MCF 10A (cell line): ENCODE results near the gene GALNT8. TPM values are rescaled to one million over a fixed set of nuclear protein-coding genes. Genes with fewer than 3 reads are reported as not detected.

Source experiments
- BruUV-seq: library from RNA; stranded (reverse); fragments of 400-500 nt; replicated peaks from 2 replicates; lab custom pipeline; 2021; lab: Mats Ljungman, UMichigan
- CTCF ChIA-PET: fragments of 300-600 bp; sonication (Branson Sonifier 250); formaldehyde crosslinking; extraction: SDS; loops from one replicate; lab custom pipeline; 2021; ENCODE audit warnings: antibody characterized with exemption, inconsistent platforms; lab: Yijun Ruan, JAX
- POLR2A ChIA-PET: fragments of 300-600, 350-650 bp; sonication (Branson Sonifier 250); formaldehyde crosslinking; extraction: SDS; loops from one replicate; lab custom pipeline; 2020; ENCODE audit warnings: antibody characterized with exemption, inconsistent platforms; lab: Yijun Ruan, JAX
- DNase-seq: peaks from one replicate; pipeline ENCODE4 v3.0.0-alpha.2; 2018; ENCODE audit not compliant: unreplicated experiment
- H3K27ac Mint-ChIP-seq: one replicate; pipeline ENCODE4 v1.8.0; 2022; ENCODE audit warnings: mild to moderate bottlenecking, low read depth, mixed read lengths; ENCODE audit not compliant: unreplicated experiment
- H3K27me3 Mint-ChIP-seq: one replicate; pipeline ENCODE4 v1.8.0; 2022; ENCODE audit warnings: mixed read lengths; ENCODE audit not compliant: insufficient read depth, unreplicated experiment
- H3K36me3 Mint-ChIP-seq: one replicate; pipeline ENCODE4 v1.8.0; 2022; ENCODE audit warnings: mild to moderate bottlenecking, moderate library complexity, mixed read lengths; ENCODE audit not compliant: insufficient read depth, unreplicated experiment
- H3K4me1 Mint-ChIP-seq: one replicate; pipeline ENCODE4 v1.8.0; 2022; ENCODE audit warnings: mixed read lengths; ENCODE audit not compliant: insufficient read depth, unreplicated experiment
- H3K4me3 Mint-ChIP-seq: one replicate; pipeline ENCODE4 v1.8.0; 2022; ENCODE audit warnings: mild to moderate bottlenecking, moderate library complexity, mixed read lengths; ENCODE audit not compliant: unreplicated experiment
- H3K9me3 Mint-ChIP-seq: one replicate; pipeline ENCODE4 v1.8.0; 2022; ENCODE audit warnings: mixed read lengths; ENCODE audit not compliant: unreplicated experiment
- CTCF ChIP-seq: fragments of 200-600 bp; IDR thresholded peaks from one replicate; pipeline ENCODE4 v1.8.0; 2022; ENCODE audit warnings: antibody characterized with exemption, mild to moderate bottlenecking; ENCODE audit not compliant: unreplicated experiment
- intact Hi-C: fragments of 100-400 bp; cut with micrococcal nuclease; formaldehyde crosslinking; loops from 2 replicates; pipeline ENCODE4 v1.14.1; 2022
- total RNA-seq: library from RNA; stranded (reverse); gene quantifications from 2 replicates; pipeline ENCODE4 v1.2.3, GENCODE V29; 2022

GALNT8 gene
- total RNA-seq, 1 experiment from 2014 or later: not detected

GRCh38 chr12:4725057-4725456, 4.9 kb downstream of the GALNT8 start:
- no peaks in the 10 kb centered on the region for H3K36me3 Mint-ChIP-seq

GRCh38 chr12:4734625-4735340, 14.6 kb downstream of the GALNT8 start:
- Mint-ChIP-seq H3K4me1 (no peaks in the 10 kb centered on the region), H3K4me3 (no peak overlapping the region), H3K27me3 (peaks cover 22% of the 10 kb centered on the region), H3K27ac (no peak overlapping the region), H3K9me3 (no peaks in the 10 kb centered on the region), H3K36me3 (no peaks in the 10 kb centered on the region)
- BruUV-seq: no TSS peak
- intact Hi-C loops: no loop called here
- CTCF ChIA-PET: interaction anchor here (0.6 to 1.5 kb wide), 3 partner anchors 23 to 143 kb away, joined by 3 to 9 read pairs (median 8); no protein-coding TSS in a partner anchor
- no peak for DNase-seq
- no peak for TF ChIP-seq CTCF
- POLR2A ChIA-PET: no interaction called here

More at GRCh38 chr12:4725057-4725456, 4.9 kb downstream of the GALNT8 start:
- BruUV-seq: no TSS peak
- ChIA-PET POLR2A (no interaction called here), CTCF (no interaction called here)
- intact Hi-C loops: no loop called here
- Mint-ChIP-seq H3K27me3 (peaks cover 33% of the 10 kb centered on the region), H3K4me3 (no peak overlapping the region), H3K4me1 (no peaks in the 10 kb centered on the region), H3K27ac (no peak overlapping the region), H3K9me3 (no peaks in the 10 kb centered on the region)
- no peak for TF ChIP-seq CTCF
- no peak for DNase-seq

- CTCF ChIA-PET: interaction anchor here (1.5 kb wide), 1 partner anchor 22 kb away, joined by 9 read pairs; no protein-coding TSS in a partner anchor
- Mint-ChIP-seq H3K27ac (no peak overlapping the region), H3K27me3 (peaks cover 22% of the 10 kb centered on the region), H3K4me3 (no peak overlapping the region), H3K4me1 (no peaks in the 10 kb centered on the region), H3K9me3 (no peaks in the 10 kb centered on the region), H3K36me3 (no peaks in the 10 kb centered on the region)
- DNase-seq: no peak
- intact Hi-C loops: no loop called here
- POLR2A ChIA-PET: no interaction called here
- TF ChIP-seq CTCF: no peak
- BruUV-seq: no TSS peak
These were observed 15.9 kb downstream of the GALNT8 start for GRCh38 chr12:4736091-4736490.

GRCh38 chr12:4738541-4738940, 18.3 kb downstream of the GALNT8 start:
- BruUV-seq: no TSS peak
- H3K36me3 Mint-ChIP-seq: no peaks in the 10 kb centered on the region
- intact Hi-C loops: no loop called here
- ChIA-PET CTCF (interaction anchor here (0.7 to 1.0 kb wide), 2 partner anchors 118 to 148 kb away, joined by 3 read pairs; no protein-coding TSS in a partner anchor), POLR2A (no interaction called here)
- DNase-seq: no peak
- peaks cover 33% of the 10 kb centered on the region for H3K27me3 Mint-ChIP-seq
- H3K9me3 Mint-ChIP-seq: no peaks in the 10 kb centered on the region
- H3K4me1 Mint-ChIP-seq: no peaks in the 10 kb centered on the region
- TF ChIP-seq CTCF: no peak
- no peak overlapping the region for H3K27ac Mint-ChIP-seq
- no peak overlapping the region for H3K4me3 Mint-ChIP-seq
